K562 (cell line): ENCODE results near the gene PDLIM4. TPM values are rescaled to one million over a fixed set of nuclear protein-coding genes. Genes with fewer than 3 reads are reported as not detected.

Experiments
- CXXC5 ChIP-seq: fragments of 250-450 bp; sonication (Bioruptor Pico); IDR thresholded peaks from 2 replicates; pipeline ENCODE4 v1.8.0; 2022; ENCODE audit warnings: inconsistent platforms, mild to moderate bottlenecking, moderate library complexity
- MGA ChIP-seq: fragments of 450-650 bp; IDR thresholded peaks from 2 replicates; pipeline ENCODE4 v1.6.1; 2016; ENCODE audit warnings: mild to moderate bottlenecking, moderate library complexity
- MTA3 ChIP-seq: fragments of 450-650 bp; formaldehyde crosslinking; IDR thresholded peaks from 2 replicates; pipeline ENCODE4 v1.6.1; 2017; ENCODE audit warnings: mild to moderate bottlenecking, borderline replicate concordance
- NFRKB ChIP-seq: fragments of 450-650 bp; IDR thresholded peaks from 2 replicates; pipeline ENCODE4 v1.6.1; 2016; ENCODE audit warnings: low read depth
- STAT6 ChIP-seq: sonication (generic); formaldehyde crosslinking; IDR thresholded peaks from 2 replicates; pipeline ENCODE4 v1.8.1; 2023; ENCODE audit warnings: mild to moderate bottlenecking, missing genetic modification reagents
- TAF7 ChIP-seq: fragments of 450-650 bp; IDR thresholded peaks from 2 replicates; pipeline ENCODE4 v1.6.1; 2016; ENCODE audit warnings: missing genetic modification characterization, missing compliant biosample characterization
- TEAD2 ChIP-seq: fragments of 450-650 bp; IDR thresholded peaks from 2 replicates; pipeline ENCODE4 v1.6.1; 2016; ENCODE audit warnings: missing genetic modification characterization, control low read depth, missing compliant biosample characterization
- ZBTB17 ChIP-seq: fragments of 450-650 bp; formaldehyde crosslinking; IDR thresholded peaks from 2 replicates; pipeline ENCODE4 v1.4.0; 2020; ENCODE audit warnings: mild to moderate bottlenecking
- ZNF280A ChIP-seq: fragments of 450-650 bp; IDR thresholded peaks from 2 replicates; pipeline ENCODE4 v1.6.1; 2018; ENCODE audit warnings: mild to moderate bottlenecking, low read depth; ENCODE audit not compliant: partially characterized antibody
- ZNF384 ChIP-seq: IDR thresholded peaks from 2 replicates; pipeline ENCODE4 v1.6.1; 2012; ENCODE audit warnings: low read depth, low read length, improper control_type of control experiment
- polyA plus RNA-seq, 8 experiments: library from polyadenylated mRNA; depleted of rRNA in 4 of 8; stranded (reverse) in 5 of 8; unstranded in 3 of 8; fragments of >200 nt; fragmentation: Nextera tagmentation in 2 of 8; fragmentation: Illumina TruSeq in 1 of 8; extraction: Ambion mirVana in 2 of 8; extraction: Trizol in 1 of 8; gene quantifications; 2 replicates each; pipeline versions ENCODE4 v1.2.1 to v1.2.3, GENCODE V29; 2011 to 2014; ENCODE audit warnings: inconsistent platforms in 1 of 8, missing spikeins in 1 of 8
- total RNA-seq, 7 experiments: library from RNA; depleted of rRNA in 6 of 7; stranded (reverse); fragments of >200 nt in 6 of 7; fragmentation: Illumina TruSeq in 2 of 7; extraction: Trizol in 2 of 7; gene quantifications; 2 replicates each; pipeline versions ENCODE4 v1.2.1 to v1.2.3, GENCODE V29; 2011 to 2021; ENCODE audit warnings: low replicate concordance in 1 of 7

PDLIM4 gene
- total and polyA plus RNA-seq, 9 of the 15 experiments (the other 6 are each of a cell fraction or from before 2014, with no cell fraction given), result 0.28 to 32.8 (median 13.1) TPM

GRCh38 chr5:132293066-132293991 lies 35.8 kb downstream of the PDLIM4 start (continued):
- peak; percentile 90; the same call in 1 of the 2 replicates for TF ChIP-seq STAT6 (CRISPR knock-in tag)
- TF ChIP-seq CXXC5 (CRISPR knock-in tag), result peak; percentile 63
- TF ChIP-seq ZNF280A, result no peak
- TF ChIP-seq MTA3, result peak; percentile 72; the same call in 1 of the 2 replicates
- peak; percentile 80; the same call in 1 of the 2 replicates for TF ChIP-seq NFRKB
- TF ChIP-seq TEAD2 (tag), result 0 out of 2 replicates have a peak, but pooled peaks have one; percentile 24
- peak; percentile 24 for TF ChIP-seq MGA
- peak; percentile 67 for TF ChIP-seq TAF7 (tag)
- 0 out of 2 replicates have a peak, but pooled peaks have one; percentile 43 for TF ChIP-seq ZBTB17
- no peak for TF ChIP-seq ZNF384
